Pancreas (tissue), 10 donors: ENCODE data around the gene GRM4. TPM values are rescaled to one million over a fixed set of nuclear protein-coding genes. Genes with fewer than 3 reads are reported as not detected.

Source experiments
- ATAC-seq, 4 donors: fragments of 200-7000 bp; cut with Tn5 transposase; one replicate each; pipeline versions ENCODE4 v1.8.0 to v1.9.1; 2020; ENCODE audit warnings: mild to moderate bottlenecking in 4 of 4, moderate library complexity in 4 of 4
- DNase-seq, 6 donors: peaks; one replicate each; pipeline ENCODE4 v3.0.0-alpha.2; 2020
- FAIRE-seq: peaks from 2 replicates; lab custom pipeline; 2012; peaks lifted over from hg19 to GRCh38; lab: Jason Lieb, UNC
- H3K27ac ChIP-seq, 4 donors: fragments of 200-600 bp; sonication (generic); 1 replicate in 3 of 4; 2 replicates in 1 of 4; pipeline versions ENCODE4 v1.5.0 to v1.8.0; 2020
- H3K27me3 ChIP-seq, 4 donors: fragments of 200-600 bp; one replicate each; pipeline ENCODE4 v1.8.0; 2021
- H3K36me3 ChIP-seq, 3 donors: fragments of 200-600 bp; sonication (generic) in 1 of 3; one replicate each; pipeline versions ENCODE4 v1.5.0 to v1.8.0; 2020 to 2021
- H3K4me1 ChIP-seq, 3 donors: fragments of 200-600 bp; one replicate each; pipeline ENCODE4 v1.8.0; 2021
- H3K4me3 ChIP-seq, 4 donors: fragments of 200-600 bp; sonication (generic) in 2 of 4; one replicate each; pipeline versions ENCODE4 v1.5.0 to v1.8.0; 2020 to 2021
- H3K9me3 ChIP-seq, 4 donors: fragments of 200-600 bp; one replicate each; pipeline ENCODE4 v1.8.0; 2021
- CTCF ChIP-seq, 4 donors: fragments of 200-600 bp; sonication (generic) in 3 of 4; IDR thresholded peaks; one replicate each; pipeline versions ENCODE4 v1.5.0 to v1.8.0; 2021; ENCODE audit warnings: antibody characterized with exemption in 4 of 4
- WGBS, 2 donors: extraction: QIAGEN DNeasy Blood & Tissue Kit; methylation state at CpG; one replicate each; pipeline ENCODE4 v1.1.7; 2013; 5-methylcytosine and 5-hydroxymethylcytosine counted together
- intact Hi-C, 3 donors: fragments of 100-400 bp; cut with DNase I; formaldehyde crosslinking; loops; one replicate each; pipeline versions ENCODE4 v1.11.1 to v1.14.2; 2022
- polyA plus RNA-seq, 2 donors: library from polyadenylated mRNA; stranded (reverse); fragments of 200-250 nt; gene quantifications; one replicate each; pipeline ENCODE4 v1.2.3, GENCODE V29; 2013
- total RNA-seq, 6 donors: library from RNA; stranded (reverse); fragmentation: NEBNext Ultra II Directional in 4 of 6; extraction: Animal tissue kit (Norgen Biotek cat#: 25700) in 4 of 6; gene quantifications; one replicate each; pipeline versions ENCODE4 v1.2.1 to v1.2.4, GENCODE V29; 2021 to 2023
- donor health status: healthy with polysubstance abuse.
- donor health status: DM: no; HTN: no; CAD: no; lungs with moderate emphysema.
- donor health status: DM: no; HTN: no; CAD: no.
- donor health status: control.
- donor health status: control.
- donor health status: Bipolar disorder and iron deficiency.
- donor health status: DM: yes; HTN: yes; CAD: no.
- donor health status: DM: no; HTN: no; CAD: no.
- donor health status: DM: no; HTN: no; CAD: no.
- donor health status: DM: yes; HTN: yes; CAD: no.

GRM4 gene
- total and polyA plus RNA-seq, 8 donors = 0.23 to 6.8 (median 1.3) TPM

GRCh38 chr6:33988121-33989015, 157.5 kb downstream of the GRM4 start:
- Histone ChIP-seq H3K36me3 (no peaks in the 10 kb centered on the region), H3K4me3 (no peak overlapping the region), H3K4me1 (no peaks in the 10 kb centered on the region), H3K9me3 (no peaks in the 10 kb centered on the region), H3K27ac (peak overlapping the region in 2 of 4 donors; percentile 16 to 58), H3K27me3 (no peaks in the 10 kb centered on the region)
- DNase-seq = peak in 1 of 6 donors; percentile 27
- intact Hi-C loops = no loop called here
- WGBS, 2 donors = 51 to 55% methylated on average over 16 of the region's 16 CpGs
- no peak for FAIRE-seq
- TF ChIP-seq CTCF (IDR thresholded peaks at IDR 0.05) = no peak
- ATAC-seq = peak; percentile 60 to 86 (median 78)

GRCh38 chr6:33987531-33988021, 158.3 kb downstream of the GRM4 start:
- H3K27me3 ChIP-seq = no peaks in the 10 kb centered on the region
- DNase-seq (no peak), ATAC-seq (peak in 3 of 4 donors; percentile 33 to 75 (median 68)), FAIRE-seq (no peak)
- no peak for TF ChIP-seq CTCF (IDR thresholded peaks at IDR 0.05)
- intact Hi-C loops = no loop called here
- H3K9me3 ChIP-seq = no peaks in the 10 kb centered on the region
- no peaks in the 10 kb centered on the region for H3K36me3 ChIP-seq
- H3K4me3 ChIP-seq = no peak overlapping the region
- WGBS, 2 donors = 84 to 85% methylated on average over 13 of the region's 13 CpGs
- H3K4me1 ChIP-seq = no peaks in the 10 kb centered on the region
- H3K27ac ChIP-seq = peak overlapping the region in 2 of 4 donors; percentile 16 to 58

GRCh38 chr6:33985947-33986346, 159.9 kb downstream of the GRM4 start:
- Histone ChIP-seq H3K4me1 (no peaks in the 10 kb centered on the region), H3K4me3 (no peak overlapping the region), H3K36me3 (no peaks in the 10 kb centered on the region), H3K27me3 (no peaks in the 10 kb centered on the region), H3K27ac (no peak overlapping the region), H3K9me3 (no peaks in the 10 kb centered on the region)
- no peak for DNase-seq
- intact Hi-C loops = no loop called here
- no peak for FAIRE-seq
- TF ChIP-seq CTCF (IDR thresholded peaks at IDR 0.05) = no peak
- WGBS, 2 donors = 81 to 86% methylated on average over 1 of the region's 1 CpG
- no peak for ATAC-seq

GRCh38 chr6:33985313-33985751, 160.6 kb downstream of the GRM4 start:
- Histone ChIP-seq H3K4me3 (no peak overlapping the region), H3K36me3 (no peaks in the 10 kb centered on the region), H3K4me1 (no peaks in the 10 kb centered on the region), H3K27ac (no peak overlapping the region), H3K9me3 (no peaks in the 10 kb centered on the region), H3K27me3 (no peaks in the 10 kb centered on the region)
- 81 to 89% methylated on average over 14 of the region's 14 CpGs for WGBS, 2 donors
- FAIRE-seq (no peak), ATAC-seq (no peak), DNase-seq (no peak)
- no peak for TF ChIP-seq CTCF (IDR thresholded peaks at IDR 0.05)
- intact Hi-C loops = no loop called here
